Forelimb muscle (tissue), 1 donor: Measurements from ENCODE around the gene PPP2R5D. TPM values are rescaled to one million over a fixed set of nuclear protein-coding genes. Genes with fewer than 3 reads are reported as not detected.
"Not testable (repeated sequence)": the region's sequence is repeated elsewhere in the genome, so short reads cannot be mapped to it uniquely, and the experiment has no call there.

Experiments
- DNase-seq: peaks from one replicate; pipeline ENCODE4 v3.0.0-alpha.2; 2013; ENCODE audit warnings: low read depth
- polyA plus RNA-seq: library from polyadenylated mRNA; unstranded; fragments of 120-200 nt; gene quantifications from one replicate; pipeline ENCODE4 v1.2.1, GENCODE V29; 2013; ENCODE audit not compliant: insufficient read length

PPP2R5D gene
- polyA plus RNA-seq, 1 donor, result 39.0 TPM

- DNase-seq, result no peak
Observed at GRCh38 chr6:42989923-42990322, 5.6 kb downstream of the PPP2R5D start.

GRCh38 chr6:42993445-42993844 lies 9.1 kb downstream of the PPP2R5D start:
- no peak for DNase-seq

GRCh38 chr6:42996513-42996912 lies 12.1 kb downstream of the PPP2R5D start:
- DNase-seq, result no peak

GRCh38 chr6:42998205-42998604 lies 13.8 kb downstream of the PPP2R5D start:
- not testable (repeated sequence) for DNase-seq

GRCh38 chr6:43001843-43002242 lies 17.5 kb downstream of the PPP2R5D start:
- no peak for DNase-seq

GRCh38 chr6:43005844-43006243 lies 21.5 kb downstream of the PPP2R5D start:
- no peak for DNase-seq

GRCh38 chr6:43006251-43006650 lies 21.9 kb downstream of the PPP2R5D start:
- DNase-seq, result no peak

GRCh38 chr6:43007126-43007525 lies 22.8 kb downstream of the PPP2R5D start:
- DNase-seq, result no peak

GRCh38 chr6:43009124-43009523 lies 24.8 kb downstream of the PPP2R5D start:
- no peak for DNase-seq

GRCh38 chr6:43011207-43011606 lies 26.8 kb downstream of the PPP2R5D start:
- DNase-seq, result no peak

- no peak for DNase-seq
Observed at GRCh38 chr6:43012364-43012763, 28.0 kb downstream of the PPP2R5D start.

- DNase-seq, result no peak
Observed at GRCh38 chr6:43013097-43013842, 28.9 kb downstream of the PPP2R5D start.

- DNase-seq, result peak; percentile 99
Observed at GRCh38 chr6:43013843-43014433, 29.6 kb downstream of the PPP2R5D start, which contains the start of the genes KLHDC3 and MEA1. TSS of gene KLHDC3 (plus strand) at chr6:43014249. CDS start at chr6:43017193, 2,944 bp downstream. TSS of gene MEA1 (minus strand) at chr6:43013946. CDS start at chr6:43013813, 133 bp downstream.

- no peak for DNase-seq
Observed at GRCh38 chr6:43014434-43014909, 30.1 kb downstream of the PPP2R5D start.

- no peak for DNase-seq
Observed at GRCh38 chr6:43016176-43016942, 32.0 kb downstream of the PPP2R5D start.

- DNase-seq, result no peak
Observed at GRCh38 chr6:43016943-43017334, 32.6 kb downstream of the PPP2R5D start.

- DNase-seq, result no peak
Observed at GRCh38 chr6:43019152-43019551, 34.8 kb downstream of the PPP2R5D start.

GRCh38 chr6:43020052-43020705 lies 35.8 kb downstream of the PPP2R5D start:
- DNase-seq, result no peak

- no peak for DNase-seq
Observed at GRCh38 chr6:43020847-43021246, 36.5 kb downstream of the PPP2R5D start.

- DNase-seq, result no peak
Observed at GRCh38 chr6:43021270-43022047, 37.1 kb downstream of the PPP2R5D start, which contains the start of gene RRP36. TSS of gene RRP36 (plus strand) at chr6:43021623. CDS start at chr6:43021655, 32 bp downstream.

- no peak for DNase-seq
Observed at GRCh38 chr6:43024436-43024835, 40.1 kb downstream of the PPP2R5D start.
